Esophagus muscularis mucosa (tissue), 4 donors: Measurements from ENCODE around the gene CCDC146.
A peak's percentile ranks its signal among the peaks of the same experiment; 100 is the strongest.

ENCODE experiments used
- CTCF ChIP-seq, 3 experiments: fragments of 200-600 bp in 2 of 3; fragments of 450-650 bp in 1 of 3; sonication (generic) in 2 of 3; IDR thresholded peaks; one replicate each; pipeline ENCODE4 v1.5.1; 2017 to 2019; ENCODE audit warnings: antibody characterized with exemption in 3 of 3, mild to moderate bottlenecking in 2 of 3, moderate library complexity in 1 of 3
- EP300 ChIP-seq: sonication (generic); formaldehyde crosslinking; IDR thresholded peaks from one replicate; pipeline ENCODE4 v1.6.1; 2017; ENCODE audit warnings: antibody characterized with exemption
- POLR2A ChIP-seq: fragments of 450-650 bp; IDR thresholded peaks from one replicate; pipeline ENCODE4 v1.6.1; 2017; ENCODE audit warnings: antibody characterized with exemption, moderate library complexity, mild to moderate bottlenecking, low read depth
- POLR2AphosphoS5 ChIP-seq, 2 donors: sonication (generic); formaldehyde crosslinking; IDR thresholded peaks; one replicate each; pipeline ENCODE4 v1.6.1; 2017; ENCODE audit warnings: antibody characterized with exemption in 2 of 2

- peak in 1 of 2 donors; percentile 25 for TF ChIP-seq POLR2AphosphoS5 (IDR thresholded peaks at IDR 0.05)
- TF ChIP-seq CTCF (IDR thresholded peaks at IDR 0.05) = no peak
- no peak for TF ChIP-seq POLR2A
- no peak for TF ChIP-seq EP300
Observed at GRCh38 chr7:77252506-77252905, 130.1 kb downstream of the CCDC146 start.
